H9 (cell line): ENCODE measurements around the gene HOXD10. TPM values are rescaled to one million over a fixed set of nuclear protein-coding genes. Genes with fewer than 3 reads are reported as not detected.
A peak's percentile ranks its signal among the peaks of the same experiment; 100 is the strongest.

ENCODE experiments used
- DNase-seq: peaks from one replicate; pipeline ENCODE4 v3.0.0-alpha.2; 2017
- H2AFZ ChIP-seq: one replicate; pipeline ENCODE4 v1.6.1; 2013; ENCODE audit warnings: mild to moderate bottlenecking, low read length, control low read depth, moderate library complexity
- H2AK5ac ChIP-seq: 2 replicates; pipeline ENCODE4 v1.6.1; 2013; ENCODE audit warnings: low read length, control low read depth, mixed read lengths; ENCODE audit not compliant: insufficient read length
- H2BK120ac ChIP-seq: one replicate; pipeline ENCODE4 v1.6.1; 2013; ENCODE audit warnings: low read depth, mild to moderate bottlenecking, low read length, control low read depth, inconsistent platforms; ENCODE audit not compliant: poor library complexity, severe bottlenecking
- H2BK12ac ChIP-seq: 2 replicates; pipeline ENCODE4 v1.6.1; 2013; ENCODE audit warnings: low read length, control low read depth, mixed read lengths, low read depth; ENCODE audit not compliant: insufficient read length
- H2BK15ac ChIP-seq: 2 replicates; pipeline ENCODE4 v1.6.1; 2013; ENCODE audit warnings: low read depth, low read length, control low read depth
- H2BK20ac ChIP-seq: one replicate; pipeline ENCODE4 v1.6.1; 2013; ENCODE audit warnings: low read depth, mild to moderate bottlenecking, low read length, control low read depth, inconsistent platforms; ENCODE audit not compliant: poor library complexity, severe bottlenecking
- H2BK5ac ChIP-seq: 2 replicates; pipeline ENCODE4 v1.6.1; 2013; ENCODE audit warnings: low read length, control low read depth, mixed read lengths; ENCODE audit not compliant: insufficient read length
- H3K14ac ChIP-seq: 2 replicates; pipeline ENCODE4 v1.6.1; 2013; ENCODE audit warnings: low read length, control low read depth; ENCODE audit not compliant: insufficient read depth
- H3K18ac ChIP-seq: 2 replicates; pipeline ENCODE4 v1.6.1; 2013; ENCODE audit warnings: low read depth, mild to moderate bottlenecking, mixed read lengths, low read length, control low read depth; ENCODE audit not compliant: insufficient read length
- H3K23ac ChIP-seq: 2 replicates; pipeline ENCODE4 v1.6.1; 2013; ENCODE audit warnings: low read length, control low read depth, mixed read lengths, low read depth; ENCODE audit not compliant: insufficient read length
- H3K23me2 ChIP-seq: 2 replicates; pipeline ENCODE4 v1.6.1; 2013; ENCODE audit warnings: low read depth, mild to moderate bottlenecking, mixed read lengths, low read length, control low read depth; ENCODE audit not compliant: insufficient read length, poor library complexity, severe bottlenecking
- H3K27ac ChIP-seq: 2 replicates; pipeline ENCODE4 v1.5.1; 2013; ENCODE audit warnings: low read length, control low read depth, mixed read lengths, low read depth; ENCODE audit not compliant: insufficient read length
- H3K27me3 ChIP-seq: 2 replicates; pipeline ENCODE4 v1.6.1; 2013; ENCODE audit warnings: low read length, control low read depth, inconsistent platforms; ENCODE audit not compliant: insufficient read depth
- H3K4ac ChIP-seq: 2 replicates; pipeline ENCODE4 v1.6.1; 2013; ENCODE audit warnings: low read depth, mild to moderate bottlenecking, control low read depth, inconsistent platforms, low read length, moderate library complexity
- H3K4me1 ChIP-seq: 2 replicates; pipeline ENCODE4 v1.6.1; 2013; ENCODE audit warnings: low read length, control low read depth, inconsistent platforms; ENCODE audit not compliant: insufficient read depth
- H3K4me2 ChIP-seq: 2 replicates; pipeline ENCODE4 v1.6.1; 2013; ENCODE audit warnings: low read length, control low read depth, mixed read lengths; ENCODE audit not compliant: insufficient read length, insufficient read depth
- H3K56ac ChIP-seq: 2 replicates; pipeline ENCODE4 v1.6.1; 2013; ENCODE audit warnings: low read depth, mild to moderate bottlenecking, mixed read lengths, low read length, control low read depth; ENCODE audit not compliant: insufficient read length
- H3K79me1 ChIP-seq: 2 replicates; pipeline ENCODE4 v1.6.1; 2013; ENCODE audit warnings: low read depth, mild to moderate bottlenecking, moderate library complexity, low read length, control low read depth, inconsistent platforms; ENCODE audit not compliant: insufficient read depth, poor library complexity, severe bottlenecking
- H3K79me2 ChIP-seq: 2 replicates; pipeline ENCODE4 v1.6.1; 2013; ENCODE audit warnings: low read length, control low read depth, inconsistent platforms; ENCODE audit not compliant: insufficient read depth
- H3K9ac ChIP-seq: 2 replicates; pipeline ENCODE4 v1.6.1; 2013; ENCODE audit warnings: low read length, control low read depth, mixed read lengths; ENCODE audit not compliant: insufficient read length; ENCODE audit errors: extremely low read depth
- H3K9me3 ChIP-seq: one replicate; pipeline ENCODE4 v1.6.1; 2013; ENCODE audit warnings: low read depth, low read length, inconsistent platforms; ENCODE audit not compliant: control insufficient read depth
- H3T11ph ChIP-seq: one replicate; pipeline ENCODE4 v1.6.1; 2013; ENCODE audit warnings: mild to moderate bottlenecking, low read length, control low read depth, inconsistent platforms
- H4K20me1 ChIP-seq: one replicate; pipeline ENCODE4 v1.6.1; 2013; ENCODE audit not compliant: control insufficient read depth, insufficient read length, insufficient read depth
- H4K5ac ChIP-seq: 2 replicates; pipeline ENCODE4 v1.6.1; 2013; ENCODE audit warnings: low read depth, mild to moderate bottlenecking, mixed read lengths, low read length, control low read depth; ENCODE audit not compliant: insufficient read length
- H4K8ac ChIP-seq: replicated peaks from 2 replicates; pipeline ENCODE4 v1.6.1; 2013; ENCODE audit warnings: low read length, control low read depth, mixed read lengths, low read depth; ENCODE audit not compliant: insufficient read length
- H4K91ac ChIP-seq: 2 replicates; pipeline ENCODE4 v1.6.1; 2013; ENCODE audit warnings: low read depth, mild to moderate bottlenecking, moderate library complexity, mixed read lengths, low read length, control low read depth; ENCODE audit not compliant: insufficient read length
- H3K27ac Mint-ChIP-seq, 3 experiments: 2 replicates in 2 of 3; 3 replicates in 1 of 3; pipeline ENCODE4 v1.8.0; 2020 to 2021; ENCODE audit warnings: mixed read lengths in 3 of 3, mild to moderate bottlenecking in 1 of 3, moderate library complexity in 1 of 3
- H3K27me3 Mint-ChIP-seq: 2 replicates; pipeline ENCODE4 v1.8.0; 2021; ENCODE audit warnings: low read depth, mild to moderate bottlenecking, moderate library complexity, mixed read lengths
- H3K36me3 Mint-ChIP-seq, 3 experiments: 2 replicates in 2 of 3; 3 replicates in 1 of 3; pipeline ENCODE4 v1.8.0; 2020 to 2021; ENCODE audit warnings: low read depth in 3 of 3, mixed read lengths in 3 of 3; ENCODE audit not compliant: insufficient read depth in 1 of 3
- H3K4me1 Mint-ChIP-seq, 2 experiments: 2 replicates each; pipeline ENCODE4 v1.8.0; 2020; ENCODE audit warnings: mixed read lengths in 2 of 2
- H3K4me3 Mint-ChIP-seq, 2 experiments: 2 replicates in 1 of 2; 3 replicates in 1 of 2; pipeline ENCODE4 v1.8.0; 2020 to 2021; ENCODE audit warnings: mild to moderate bottlenecking in 2 of 2, mixed read lengths in 2 of 2, moderate library complexity in 1 of 2
- H3K9me3 Mint-ChIP-seq, 2 experiments: 2 replicates in 1 of 2; 3 replicates in 1 of 2; pipeline ENCODE4 v1.8.0; 2020; ENCODE audit warnings: mild to moderate bottlenecking in 2 of 2, mixed read lengths in 2 of 2, moderate library complexity in 1 of 2
- WGBS: extraction: QIAGEN DNeasy Blood & Tissue Kit; methylation state at CpG from one replicate; pipeline ENCODE4 v1.1.7; 2013; ENCODE audit warnings: missing lambda C conversion rate, low lambda C conversion rate, mixed read lengths; ENCODE audit not compliant: insufficient read length; ENCODE audit errors: extremely low coverage; 5-methylcytosine and 5-hydroxymethylcytosine counted together
- total RNA-seq: library from RNA; stranded (reverse); gene quantifications from 2 replicates; pipeline ENCODE4 v1.2.1, GENCODE V29; 2021
- TF ChIP-seq, protein P1 (sequence below): fragments of 200-600 bp; sonication (generic); conservative IDR thresholded peaks from 3 replicates; pipeline ENCODE4 v1.8.0; 2021; ENCODE audit warnings: antibody characterized with exemption, mild to moderate bottlenecking

HOXD10 gene
- total RNA-seq, 1 experiment from 2014 or later: not detected

DNA sequence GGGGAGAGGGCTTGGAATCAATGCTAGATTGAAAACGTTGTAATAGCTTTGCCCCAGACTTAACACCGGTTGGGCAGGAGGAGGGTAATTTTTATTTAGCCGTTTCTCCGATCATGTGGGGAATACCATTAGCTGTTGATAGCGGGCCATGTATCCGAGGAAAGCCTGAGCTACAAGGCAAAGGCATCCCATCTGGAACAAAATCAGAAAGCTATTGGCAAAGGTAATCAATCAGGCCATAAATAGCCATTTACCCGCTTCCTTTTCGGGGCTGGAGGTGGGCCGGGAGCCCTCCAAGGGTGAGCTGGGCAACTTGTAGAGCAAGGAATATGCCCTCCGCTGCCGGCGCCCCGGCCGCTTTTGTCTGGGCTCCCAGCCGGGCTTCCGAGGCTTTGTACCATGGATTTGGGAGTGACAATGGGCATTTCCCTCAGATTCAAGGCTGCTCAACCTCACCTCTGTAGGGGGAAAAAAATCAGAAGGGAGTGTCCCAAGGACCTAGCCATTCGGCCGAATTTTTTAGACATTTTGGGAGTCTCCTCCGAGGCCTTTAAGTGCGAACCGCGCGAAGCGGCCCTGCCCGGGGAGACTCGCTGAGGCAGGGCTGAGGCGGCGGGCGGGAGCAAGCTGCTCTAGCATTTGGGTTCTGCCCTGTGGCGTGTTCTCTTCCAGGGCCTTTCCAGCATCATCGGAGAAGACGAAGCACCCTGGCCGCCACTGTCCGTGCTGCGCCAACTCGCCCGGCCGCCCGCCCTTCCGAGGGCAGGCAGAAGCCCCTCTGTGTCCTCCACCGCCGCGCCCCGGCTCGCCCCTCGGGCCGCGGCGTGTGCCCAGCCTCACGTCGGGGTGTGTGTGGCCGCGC is 4.8 kb downstream of the HOXD10 start:
- no peak overlapping the region for H3K4ac ChIP-seq
- H2BK5ac ChIP-seq: no peak overlapping the region
- H2BK20ac ChIP-seq: no peak overlapping the region
- H3K27ac ChIP-seq: no peak overlapping the region
- Mint-ChIP-seq H3K4me1 (peaks cover 0 to 10% of the 10 kb centered on the region in 2 experiments; a peak in 2 of 4 replicates), H3K4me3 (no peak overlapping the region), H3K36me3 (peaks cover 0 to 3% (median 0%) of the 10 kb centered on the region in 3 experiments; a peak in 3 of 7 replicates), H3K9me3 (peaks cover 9 to 20% of the 10 kb centered on the region in 2 experiments), H3K27me3 (peaks cover 99% of the 10 kb centered on the region), H3K27ac (no peak overlapping the region)
- TF ChIP-seq, protein P1, sequence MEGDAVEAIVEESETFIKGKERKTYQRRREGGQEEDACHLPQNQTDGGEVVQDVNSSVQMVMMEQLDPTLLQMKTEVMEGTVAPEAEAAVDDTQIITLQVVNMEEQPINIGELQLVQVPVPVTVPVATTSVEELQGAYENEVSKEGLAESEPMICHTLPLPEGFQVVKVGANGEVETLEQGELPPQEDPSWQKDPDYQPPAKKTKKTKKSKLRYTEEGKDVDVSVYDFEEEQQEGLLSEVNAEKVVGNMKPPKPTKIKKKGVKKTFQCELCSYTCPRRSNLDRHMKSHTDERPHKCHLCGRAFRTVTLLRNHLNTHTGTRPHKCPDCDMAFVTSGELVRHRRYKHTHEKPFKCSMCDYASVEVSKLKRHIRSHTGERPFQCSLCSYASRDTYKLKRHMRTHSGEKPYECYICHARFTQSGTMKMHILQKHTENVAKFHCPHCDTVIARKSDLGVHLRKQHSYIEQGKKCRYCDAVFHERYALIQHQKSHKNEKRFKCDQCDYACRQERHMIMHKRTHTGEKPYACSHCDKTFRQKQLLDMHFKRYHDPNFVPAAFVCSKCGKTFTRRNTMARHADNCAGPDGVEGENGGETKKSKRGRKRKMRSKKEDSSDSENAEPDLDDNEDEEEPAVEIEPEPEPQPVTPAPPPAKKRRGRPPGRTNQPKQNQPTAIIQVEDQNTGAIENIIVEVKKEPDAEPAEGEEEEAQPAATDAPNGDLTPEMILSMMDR: no peak
- H3K23ac ChIP-seq: no peak overlapping the region
- H2AK5ac ChIP-seq: no peak overlapping the region
- H3T11ph ChIP-seq: no peak overlapping the region
- H4K20me1 ChIP-seq: peaks cover 4% of the 10 kb centered on the region
- no peak overlapping the region for H3K18ac ChIP-seq
- no peaks in the 10 kb centered on the region for H3K9me3 ChIP-seq
- H2BK12ac ChIP-seq: no peak overlapping the region
- H3K79me1 ChIP-seq: no peaks in the 10 kb centered on the region
- no peak overlapping the region for H2BK15ac ChIP-seq
- no peak overlapping the region for H3K4me2 ChIP-seq
- H4K91ac ChIP-seq: no peak overlapping the region
- no peak overlapping the region for H3K14ac ChIP-seq
- no peak overlapping the region for H2AFZ ChIP-seq
- no CpG with 5 or more reads among the region's 53 CpGs for WGBS
- no peaks in the 10 kb centered on the region for H3K4me1 ChIP-seq
- H3K9ac ChIP-seq: no peak overlapping the region
- H4K5ac ChIP-seq: no peak overlapping the region
- peak; percentile 55 for DNase-seq
- H3K27me3 ChIP-seq: peaks cover 97% of the 10 kb centered on the region
- no peak overlapping the region for H4K8ac ChIP-seq
- no peak overlapping the region for H2BK120ac ChIP-seq
- H3K56ac ChIP-seq: no peak overlapping the region
- peaks cover 2% of the 10 kb centered on the region for H3K23me2 ChIP-seq
- H3K79me2 ChIP-seq: no peaks in the 10 kb centered on the region
